Measurements from ENCODE around the gene NIPAL1.
A peak's percentile ranks its signal among the peaks of the same experiment; 100 is the strongest.

Gene NIPAL1

DNA sequence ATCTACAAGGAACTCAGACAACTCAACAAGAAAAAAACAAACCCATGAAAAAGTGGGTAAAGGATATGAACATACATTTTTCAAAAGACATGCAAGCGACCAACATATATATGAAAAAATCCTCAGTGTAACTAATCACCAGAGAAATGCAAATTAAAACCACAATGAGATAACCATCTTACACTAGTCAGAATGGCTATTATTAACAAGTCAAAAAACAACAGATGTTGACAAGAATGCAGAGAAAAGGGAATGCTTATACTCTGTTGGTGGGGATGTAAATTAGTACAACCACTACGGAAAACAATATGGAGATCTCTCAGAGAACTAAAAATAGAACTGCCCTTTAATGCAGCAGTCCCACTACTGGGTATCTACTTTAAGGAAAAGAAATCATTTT is 12.1 kb downstream of the NIPAL1 start:
- peak; percentile 41 to 60 for ATAC-seq

DNA sequence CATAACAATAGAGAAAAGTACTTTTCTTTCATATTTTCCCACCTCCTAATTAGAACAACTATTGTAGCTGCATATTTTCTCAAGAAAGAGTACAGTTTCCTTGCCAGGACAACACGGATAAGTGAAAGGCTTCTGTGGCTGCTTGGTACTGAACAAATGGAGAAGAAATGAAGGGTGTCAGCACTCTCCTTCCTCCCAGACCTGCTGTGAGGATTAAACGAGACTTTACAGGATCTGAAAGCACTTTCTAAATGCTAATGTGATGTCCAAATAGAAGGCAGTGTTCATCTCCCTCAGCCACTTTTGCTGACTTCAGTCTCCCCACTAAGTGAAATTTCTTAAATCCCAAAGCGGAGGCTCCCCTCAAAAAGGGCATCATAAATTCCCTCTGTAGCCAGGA is 13.9 kb downstream of the NIPAL1 start:
- no peak for ATAC-seq

DNA sequence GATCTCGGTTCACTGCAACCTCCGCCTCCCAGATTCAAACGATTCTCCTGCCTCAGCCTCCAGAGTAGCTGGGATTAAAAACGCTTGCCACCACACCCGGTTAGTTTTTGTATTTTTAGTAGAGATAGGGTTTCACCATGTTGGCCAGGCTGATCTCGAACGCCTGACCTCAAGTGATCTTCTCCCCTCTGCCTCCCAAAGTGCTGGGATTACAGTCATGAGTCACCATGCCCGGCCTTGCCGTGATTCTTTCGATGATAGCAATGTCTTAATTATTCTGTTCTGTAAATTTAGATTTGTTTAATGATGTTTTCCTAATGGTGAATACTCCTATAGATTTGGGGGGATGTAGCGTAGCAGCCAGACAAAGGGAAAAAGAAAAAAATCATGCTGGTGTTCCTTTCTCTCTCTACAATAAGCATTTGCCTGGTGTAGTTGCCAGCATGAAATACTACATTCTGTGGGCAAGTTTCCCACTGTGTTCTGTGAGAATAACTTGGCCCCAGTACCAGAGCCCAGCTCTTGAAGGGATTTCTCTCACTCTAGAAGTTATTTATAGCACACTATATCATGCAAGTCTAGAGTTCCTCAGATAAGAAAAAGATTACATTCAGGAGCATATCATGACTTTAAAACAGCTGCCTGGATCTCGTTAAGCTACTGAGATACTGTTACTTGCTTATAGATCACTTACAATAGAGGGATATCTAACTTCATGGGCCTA is 15.4 kb downstream of the NIPAL1 start:
- ATAC-seq: no peak

DNA sequence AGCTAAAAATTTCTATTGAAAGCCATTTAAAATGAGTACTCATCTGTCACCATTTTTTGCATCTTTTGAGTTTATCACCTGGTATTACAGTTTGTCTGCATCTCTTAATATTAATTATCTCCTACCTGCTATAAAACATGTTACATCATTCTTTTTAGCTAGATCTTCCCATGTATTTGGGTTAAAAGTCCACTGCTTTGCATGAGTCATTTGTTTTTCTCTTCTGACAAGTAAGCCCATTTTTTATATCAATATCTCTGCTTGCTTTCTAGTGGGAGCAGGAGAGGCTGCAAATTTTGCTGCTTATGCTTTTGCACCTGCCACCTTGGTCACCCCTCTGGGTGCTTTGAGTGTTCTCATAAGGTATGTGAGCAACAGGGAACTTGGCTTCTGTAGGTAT is 16.1 kb downstream of the NIPAL1 start:
- no peak for ATAC-seq

DNA sequence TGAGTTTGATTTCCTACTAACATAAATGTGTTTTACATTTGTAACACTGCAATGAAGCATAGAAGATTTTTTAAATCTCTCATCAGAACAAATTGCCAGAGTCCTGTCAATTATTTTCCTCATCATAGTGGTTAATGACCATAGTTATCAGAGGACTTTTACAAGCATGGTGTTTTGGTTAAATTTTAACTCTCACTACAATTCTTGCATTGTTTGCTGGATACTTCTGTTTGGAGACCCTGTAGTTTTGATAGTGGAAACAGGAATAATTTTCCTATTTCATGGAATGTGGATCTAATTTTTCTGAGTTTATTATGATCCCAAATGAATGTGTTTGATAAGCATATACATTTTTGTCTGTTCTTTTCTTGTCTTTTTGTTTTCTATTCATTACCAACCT is 16.8 kb downstream of the NIPAL1 start:
- ATAC-seq: no peak

DNA sequence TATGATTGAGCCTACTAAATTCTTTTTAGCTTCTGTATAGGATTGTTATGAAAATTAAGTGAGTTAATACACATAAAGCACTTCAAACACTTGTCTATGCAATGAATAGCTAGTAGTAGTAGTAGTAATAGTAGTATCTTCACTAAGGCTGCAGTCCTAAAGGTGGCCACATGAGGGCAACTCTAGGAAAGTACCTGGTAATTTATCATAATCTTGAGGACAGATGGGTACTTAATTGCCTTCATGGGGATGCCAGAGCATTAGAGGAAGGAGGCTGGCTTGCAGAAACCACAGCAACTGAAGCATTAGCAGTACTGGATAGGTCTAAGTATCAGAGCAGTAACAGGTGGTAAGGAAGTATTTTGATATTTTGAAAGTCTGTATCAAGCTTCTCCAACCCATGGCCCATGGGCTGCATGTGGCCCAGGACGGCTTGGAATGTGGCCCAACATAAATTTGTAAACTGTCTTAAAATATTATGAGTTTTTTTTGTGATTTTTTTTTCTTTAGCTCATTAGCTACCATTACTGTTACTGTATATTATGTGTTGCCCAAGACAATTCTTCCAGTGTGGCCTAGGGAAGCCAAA is 17.3 kb downstream of the NIPAL1 start:
- peak in 1 of 2 donors; percentile 12 for ATAC-seq

DNA sequence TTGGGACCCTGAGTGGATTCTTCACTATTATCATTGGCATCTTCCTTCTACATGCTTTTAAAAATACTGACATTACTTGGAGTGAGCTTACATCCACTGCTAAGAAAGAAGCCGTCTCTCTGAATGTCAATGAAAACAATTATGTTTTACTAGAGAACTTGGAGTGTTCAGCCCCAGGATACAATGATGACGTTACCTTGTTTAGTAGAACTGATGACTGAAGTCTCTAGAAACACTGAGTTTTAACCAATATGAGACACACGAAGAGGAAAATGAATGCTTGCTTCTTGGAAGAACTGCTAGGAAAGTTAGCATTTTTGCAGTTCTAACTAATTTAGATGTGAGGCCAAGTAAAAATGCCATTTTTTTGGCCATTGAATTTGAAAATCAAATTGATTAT is 19.4 kb downstream of the NIPAL1 start:
- peak; percentile 41 to 51 for ATAC-seq

DNA sequence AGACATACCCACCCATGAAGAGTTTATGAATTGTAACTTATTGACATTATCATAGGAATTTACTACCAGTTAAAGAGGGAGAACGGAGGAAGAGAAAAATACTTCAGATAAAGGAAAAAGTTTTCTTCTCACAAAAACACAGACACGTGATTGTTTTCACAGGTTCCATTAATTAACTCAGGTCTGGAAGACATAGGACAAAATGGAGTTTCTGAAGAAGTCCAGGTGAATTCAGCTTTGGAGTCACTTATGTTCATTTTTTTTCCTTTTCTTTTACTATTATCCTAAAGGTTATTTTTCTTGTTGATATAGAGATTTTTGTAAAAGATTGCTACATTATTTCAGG is 20.5 kb downstream of the NIPAL1 start:
- no peak for ATAC-seq

DNA sequence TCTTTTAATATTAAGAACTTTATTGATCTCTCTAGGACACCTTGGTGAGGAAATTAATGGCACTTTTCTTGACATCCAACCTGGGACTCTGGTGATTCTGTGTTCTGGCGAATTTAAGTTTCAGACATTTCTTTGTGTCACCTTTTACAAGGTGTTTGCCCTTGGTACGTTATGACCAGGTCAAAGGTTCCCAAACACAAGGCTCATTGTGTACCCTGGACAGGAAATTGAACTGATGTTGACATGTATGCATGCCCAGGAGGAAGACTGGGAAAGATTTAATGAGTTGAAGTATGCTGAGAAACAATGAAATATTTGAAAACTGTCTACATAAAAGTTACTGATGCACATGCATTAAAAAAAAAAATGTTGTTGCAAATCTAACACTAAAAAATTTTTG is 22.1 kb downstream of the NIPAL1 start:
- no peak for ATAC-seq

DNA sequence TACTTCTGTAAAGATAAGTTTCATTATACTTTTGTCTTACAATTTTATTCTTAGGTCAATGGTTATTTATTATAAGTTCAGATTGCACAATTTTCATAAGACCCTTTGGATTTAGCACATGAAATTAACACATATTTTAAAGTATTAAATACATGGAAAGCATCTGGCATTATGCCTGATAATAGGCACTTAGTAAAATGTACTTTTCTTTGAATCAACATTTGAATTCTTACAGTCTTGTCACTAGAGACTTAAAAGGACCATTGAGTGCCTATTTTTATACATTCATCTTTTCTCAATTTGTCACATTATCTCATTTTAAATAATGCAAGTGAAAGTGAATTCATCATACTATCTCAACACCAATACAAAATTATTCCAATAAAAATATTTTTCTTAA is 23.0 kb downstream of the NIPAL1 start:
- ATAC-seq: no peak

DNA sequence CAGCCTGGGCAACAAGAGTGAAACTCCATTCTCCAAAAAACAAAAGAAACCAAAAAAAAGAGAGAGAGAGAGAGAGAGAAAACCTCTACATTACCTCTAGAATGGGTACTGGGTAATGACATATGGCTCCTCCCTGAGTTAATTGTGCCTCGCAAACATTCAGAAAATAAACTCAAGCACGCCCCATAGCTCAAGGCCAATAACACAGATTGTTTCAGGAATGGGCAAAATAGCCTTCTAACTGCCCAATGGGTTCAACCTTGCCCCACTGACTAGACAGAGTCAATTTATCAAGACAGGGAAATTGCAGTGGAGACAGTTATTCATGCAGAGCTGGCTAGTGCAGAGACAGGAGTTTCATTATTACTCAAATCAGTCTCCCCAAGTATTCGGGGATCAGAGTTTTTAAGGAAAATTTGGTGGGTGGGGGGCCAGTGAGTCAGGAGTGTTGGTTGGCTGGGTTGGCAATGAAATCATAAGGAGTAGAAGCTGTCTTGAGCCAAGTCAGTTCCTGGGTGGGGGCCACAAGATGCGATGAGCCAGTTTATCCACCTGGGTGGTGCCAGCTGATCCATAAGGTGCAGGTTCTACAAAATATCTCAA is 25.1 kb downstream of the NIPAL1 start:
- ATAC-seq: peak; percentile 43 to 60

DNA sequence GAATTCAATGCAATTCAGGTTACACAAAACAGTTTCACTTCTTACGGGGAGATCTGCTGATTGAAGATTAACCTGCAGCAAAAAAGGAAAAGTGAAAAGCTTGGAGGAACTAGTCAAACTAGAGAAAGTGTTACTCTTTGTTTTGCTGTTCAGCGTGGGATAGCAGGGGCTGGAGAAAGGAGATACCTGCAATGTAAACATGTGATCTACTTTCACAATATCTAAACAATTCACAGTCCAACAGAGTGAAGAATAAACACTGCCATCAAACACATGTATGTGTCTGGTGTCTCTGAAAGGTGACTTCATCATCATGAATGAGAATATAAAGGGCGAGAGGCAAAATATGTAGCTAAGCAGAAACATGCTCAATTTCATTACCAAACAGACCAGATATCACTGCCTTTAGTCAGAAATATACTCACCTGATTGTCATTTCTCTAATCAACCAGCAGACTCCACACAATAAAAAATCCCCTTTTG is 26.4 kb downstream of the NIPAL1 start:
- no peak for ATAC-seq

DNA sequence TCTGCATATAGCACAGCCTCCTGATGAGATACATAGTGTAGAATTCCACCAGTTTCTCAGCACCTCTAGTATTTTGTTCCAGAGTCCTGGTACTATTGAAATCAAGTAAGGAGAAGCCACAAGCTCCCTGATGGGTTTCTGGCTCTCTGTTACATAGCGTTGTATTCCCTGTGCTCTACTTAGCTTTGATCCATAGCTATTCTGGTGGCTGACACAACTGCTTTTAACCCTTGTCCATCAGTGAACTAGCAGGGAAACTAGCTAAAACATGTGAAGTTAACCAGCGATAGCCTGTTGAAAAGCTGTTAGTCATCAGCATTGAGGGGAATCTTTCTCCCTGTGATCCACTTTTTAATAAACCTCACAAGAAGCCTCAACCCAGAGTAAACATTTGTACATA is 26.9 kb downstream of the NIPAL1 start:
- no peak for ATAC-seq

DNA sequence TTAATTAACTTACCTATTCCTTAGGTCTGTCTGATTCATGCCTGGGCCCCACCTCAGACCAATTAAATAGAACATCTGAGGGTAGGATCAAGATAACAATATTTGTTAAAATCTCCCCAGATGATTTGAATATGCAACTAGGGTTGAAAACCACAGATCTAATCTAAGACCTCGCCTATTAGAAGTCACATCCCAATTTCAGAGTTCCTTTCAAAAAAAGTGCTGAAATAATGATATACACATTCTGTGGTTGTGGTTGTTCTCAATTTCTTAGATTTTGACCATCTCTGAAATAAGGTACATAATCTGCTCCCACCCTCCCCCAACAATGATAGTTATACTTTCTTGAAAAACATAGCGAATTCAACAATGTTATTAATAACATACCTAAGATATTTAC is 27.7 kb downstream of the NIPAL1 start:
- no peak for ATAC-seq

DNA sequence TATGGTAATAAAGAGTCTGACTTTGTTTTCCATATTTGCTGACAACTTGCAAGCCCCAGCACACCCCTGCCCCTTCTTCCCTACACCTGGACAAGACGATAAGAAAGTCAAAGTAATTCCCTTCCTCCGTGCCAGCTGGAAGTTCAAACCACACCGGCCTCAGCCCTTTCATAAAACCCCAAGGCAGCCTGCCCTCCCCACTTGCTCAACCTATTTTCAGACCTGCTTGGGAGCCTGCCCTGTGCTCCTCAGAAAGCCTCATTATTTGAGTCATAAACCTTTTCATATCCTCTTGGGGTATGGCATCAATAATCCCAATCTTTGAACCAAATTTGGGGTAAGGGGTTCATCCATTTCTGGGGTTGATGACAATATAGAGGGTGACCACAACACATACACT is 29.5 kb downstream of the NIPAL1 start:
- no peak for ATAC-seq

DNA sequence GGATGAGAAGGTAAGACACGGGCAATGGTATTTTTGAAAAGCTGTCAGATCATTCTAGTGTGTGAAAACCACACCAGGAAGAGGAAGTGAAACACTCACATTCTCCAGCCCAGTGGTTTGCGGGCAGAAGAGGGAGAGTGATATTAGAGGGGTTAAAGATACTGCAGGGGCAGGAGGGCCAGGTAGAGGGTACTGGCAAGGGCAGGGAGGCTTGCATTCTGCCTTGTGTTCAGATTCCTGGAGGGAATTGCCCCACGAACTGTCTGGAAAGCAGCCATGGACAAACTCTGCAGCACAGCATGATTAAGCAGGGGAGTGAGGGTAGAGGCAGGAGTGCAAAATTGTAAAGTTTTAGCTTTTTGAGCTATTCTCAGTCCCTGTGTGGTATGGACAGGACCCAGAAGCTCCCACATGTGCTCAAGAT is 30.9 kb downstream of the NIPAL1 start:
- peak; percentile 90 to 91 for ATAC-seq

DNA sequence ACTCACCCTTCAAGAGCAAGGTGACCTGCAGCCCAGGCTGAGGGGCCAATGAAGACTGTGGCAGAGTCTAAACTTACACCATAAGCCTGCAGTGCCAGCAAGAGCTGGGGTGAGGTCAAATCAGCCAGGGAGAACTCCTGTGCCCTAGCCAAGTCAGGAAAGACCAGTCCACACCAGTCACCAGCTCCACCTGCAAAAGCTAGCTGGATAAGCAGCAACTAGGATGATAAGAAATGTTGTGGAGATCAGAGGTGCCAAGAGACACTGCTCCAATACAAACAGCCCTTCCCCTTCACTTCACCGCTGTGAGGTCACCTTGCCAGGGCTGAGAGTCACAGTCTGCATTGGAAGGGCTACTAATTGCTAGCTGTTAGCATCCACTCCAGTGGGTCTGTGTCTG is 31.3 kb downstream of the NIPAL1 start:
- ATAC-seq: no peak

DNA sequence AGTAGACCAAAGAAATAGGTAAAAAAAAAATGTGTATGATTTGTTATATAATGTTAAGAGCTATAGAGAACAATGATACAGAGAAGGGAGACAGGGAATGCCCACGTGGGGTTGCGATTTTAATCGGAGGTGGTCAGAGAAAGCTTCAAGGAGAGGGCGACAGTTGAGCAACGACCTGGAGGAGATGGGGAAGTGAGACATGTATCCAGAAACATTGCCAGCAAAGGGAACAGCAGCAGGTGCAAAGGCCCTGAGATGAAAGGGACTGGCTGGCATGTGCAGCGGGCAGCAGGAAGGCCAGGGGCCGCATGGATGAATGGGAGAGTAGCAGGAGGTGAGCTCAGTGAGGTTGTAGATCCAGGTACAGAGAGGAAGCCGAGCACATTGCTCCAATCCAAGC is 32.9 kb downstream of the NIPAL1 start:
- no peak for ATAC-seq

DNA sequence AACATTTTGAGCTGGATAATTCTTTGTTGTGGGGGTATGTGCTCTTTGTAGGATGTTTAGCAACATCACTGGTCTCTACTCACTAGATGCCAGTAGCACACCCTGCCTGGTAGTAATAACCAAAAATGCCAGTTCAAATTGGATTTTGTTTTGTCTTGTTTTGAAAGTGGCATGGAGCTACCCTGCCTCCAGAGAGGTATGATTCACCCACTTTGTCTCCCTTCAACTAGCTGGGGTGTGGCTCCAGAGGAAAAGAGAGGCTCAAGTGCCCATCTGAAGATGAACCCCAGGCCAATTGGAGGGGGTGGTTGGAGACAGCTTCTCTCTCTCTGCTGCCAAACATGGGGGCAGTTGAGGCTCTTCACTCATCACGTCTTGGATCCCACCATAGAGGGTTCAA is 34.5 kb downstream of the NIPAL1 start:
- ATAC-seq: no peak

DNA sequence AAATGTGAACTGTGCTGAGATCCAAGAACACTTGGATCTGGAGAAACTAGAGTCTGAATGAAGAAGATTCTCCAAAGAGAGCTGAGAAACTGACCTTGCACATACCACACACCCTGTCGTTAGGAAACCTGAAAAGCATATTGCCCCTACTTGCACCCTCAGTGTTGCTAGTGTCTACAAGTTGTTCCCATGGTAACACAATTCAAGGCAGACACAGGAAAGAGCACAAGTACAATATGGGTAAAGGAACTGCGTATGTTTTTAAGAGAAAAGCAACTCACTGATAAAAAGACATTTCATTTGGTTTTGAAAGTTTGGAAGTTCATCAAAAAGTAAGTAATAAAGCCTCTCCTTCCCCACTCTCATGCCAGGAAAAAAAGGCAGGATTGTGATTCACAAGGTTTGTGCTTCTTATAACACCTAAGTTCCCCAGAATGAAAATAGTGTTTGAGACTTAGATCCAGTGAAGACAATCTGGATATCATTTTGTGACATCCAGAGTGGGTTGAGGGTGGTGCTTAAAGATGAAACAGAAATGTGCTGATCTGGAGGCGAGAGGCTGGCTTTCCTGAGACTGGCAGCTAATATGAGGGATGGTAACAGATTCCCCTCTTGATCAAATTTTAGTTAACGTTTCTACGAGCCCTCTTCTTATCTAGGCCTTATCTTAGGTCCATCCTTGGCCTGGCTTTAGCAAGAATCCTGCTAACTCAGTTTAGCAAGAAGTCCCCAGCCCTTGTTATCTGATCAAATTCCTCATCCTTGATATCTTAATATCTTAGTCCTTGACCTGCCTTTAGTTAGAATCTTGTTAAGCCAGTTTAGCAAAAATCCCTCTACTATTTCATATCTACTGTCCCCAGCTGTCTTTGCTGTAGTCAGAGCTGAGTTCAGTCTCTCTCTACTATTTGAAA is 42.3 kb downstream of the NIPAL1 start:
- ATAC-seq: no peak

DNA sequence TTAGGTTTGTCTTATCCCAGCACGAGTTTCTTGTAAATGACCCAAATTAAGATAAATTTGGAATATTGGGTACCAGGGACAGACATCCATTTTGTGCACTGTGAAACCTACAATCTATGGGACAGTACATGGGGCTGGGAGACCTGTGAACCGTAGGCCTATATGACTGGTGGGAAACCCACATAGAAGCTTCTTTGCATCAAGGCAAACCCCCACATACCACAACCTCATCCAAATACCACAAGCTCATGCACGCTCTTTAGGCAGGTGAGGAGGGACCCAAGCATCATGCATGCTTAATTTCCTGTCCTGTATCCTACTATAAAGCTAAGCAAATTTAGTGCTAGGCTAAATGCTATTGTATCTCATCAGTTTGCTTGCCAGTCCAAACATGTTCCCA is 47.8 kb downstream of the NIPAL1 start:
- ATAC-seq: no peak

DNA sequence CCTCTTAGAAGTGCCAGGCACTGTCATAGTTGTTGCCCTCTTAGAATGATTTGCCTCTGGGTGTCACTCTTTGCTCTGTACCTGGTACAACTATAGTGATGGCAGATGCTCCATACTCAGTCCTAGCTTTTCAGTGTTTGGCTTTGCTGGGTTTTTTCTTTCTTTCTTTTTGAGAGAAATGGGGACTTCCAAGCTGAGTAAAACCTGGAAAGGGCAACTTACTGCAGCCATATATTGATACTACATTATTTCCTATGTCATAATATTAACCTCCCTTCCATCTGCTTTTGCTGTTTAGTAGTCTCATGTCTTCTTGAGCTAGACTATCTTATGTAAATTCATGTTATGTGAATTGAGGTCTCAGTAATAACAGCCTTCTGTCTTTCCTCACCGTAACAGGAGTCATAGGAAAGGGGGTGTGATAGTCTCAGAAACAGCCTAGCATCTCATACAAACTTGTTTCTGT is 49.0 kb downstream of the NIPAL1 start:
- ATAC-seq: peak; percentile 83 to 89

DNA sequence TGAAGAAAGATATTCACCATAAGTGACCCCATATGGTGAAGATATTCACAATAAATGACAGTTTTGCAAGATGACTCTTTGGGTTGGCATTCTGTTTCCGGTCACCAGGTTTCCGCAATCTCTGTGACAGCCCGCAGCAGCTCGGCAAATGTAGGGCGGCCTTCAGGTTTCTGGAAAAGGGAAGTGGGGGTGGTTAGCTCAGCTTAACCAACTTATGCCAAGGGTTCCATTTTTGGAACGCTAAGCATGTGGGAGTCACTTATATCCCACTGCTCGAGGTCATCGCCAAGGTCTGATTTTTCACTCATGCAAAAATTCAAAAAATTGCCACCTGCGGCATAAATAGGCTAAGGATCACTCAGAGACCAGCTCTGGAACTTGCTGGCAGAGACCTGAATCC is 51.0 kb downstream of the NIPAL1 start:
- no peak for ATAC-seq
